B cell (primary cell): ENCODE measurements around the gene BMP2K. TPM values are rescaled to one million over a fixed set of nuclear protein-coding genes. Genes with fewer than 3 reads are reported as not detected.

Experiments used
- ATAC-seq: fragments of 200-7000 bp; cut with Tn5 transposase; one replicate; pipeline ENCODE4 v1.10.0; 2021; ENCODE audit warnings: low read depth, mild to moderate bottlenecking, moderate number of reproducible peaks, moderate library complexity
- CTCF ChIA-PET: fragments of 350-600 bp; sonication (Branson Sonifier 250); formaldehyde crosslinking; loops from one replicate; lab custom pipeline; 2021; ENCODE audit warnings: antibody characterized with exemption, inconsistent platforms; lab: Charles Lee
- POLR2A ChIA-PET: fragments of 350-600 bp; sonication (Branson Sonifier 250); formaldehyde crosslinking; loops from one replicate; lab custom pipeline; 2021; ENCODE audit warnings: antibody characterized with exemption; lab: Charles Lee
- DNase-seq: peaks from one replicate; pipeline ENCODE4 v3.0.0; 2013
- H2AFZ ChIP-seq: 2 replicates; pipeline ENCODE4 v1.6.1; 2012; ENCODE audit warnings: mild to moderate bottlenecking, low read depth, low read length; ENCODE audit not compliant: insufficient read depth, poor library complexity, severe bottlenecking
- H3K27ac ChIP-seq, 2 donors: 1 replicate in 1 of 2; 2 replicates in 1 of 2; pipeline ENCODE4 v1.5.1; 2012 to 2013; ENCODE audit warnings: low read length in 2 of 2, mild to moderate bottlenecking in 2 of 2, moderate library complexity in 1 of 2
- H3K27me3 ChIP-seq, 4 experiments: fragments of 200-600 bp in 1 of 4; sonication (generic) in 1 of 4; replicated peaks in 1 of 4; 1 replicate in 2 of 4; 2 replicates in 2 of 4; pipeline versions ENCODE4 v1.6.1 to v1.7.0; 2013 to 2016; ENCODE audit warnings: low read length in 3 of 4, mild to moderate bottlenecking in 2 of 4, mixed read lengths in 1 of 4, moderate library complexity in 1 of 4; ENCODE audit not compliant: insufficient read depth in 4 of 4, control insufficient read depth in 3 of 4; ENCODE audit errors: control extremely low read depth in 1 of 4
- H3K36me3 ChIP-seq, 2 experiments: replicated peaks in 1 of 2; 1 replicate in 1 of 2; 2 replicates in 1 of 2; pipeline versions ENCODE4 v1.6.1 to v1.7.1; 2013; ENCODE audit warnings: low read length in 1 of 2; ENCODE audit not compliant: insufficient read depth in 2 of 2, control insufficient read depth in 1 of 2; ENCODE audit errors: control extremely low read depth in 1 of 2, extremely low read depth in 1 of 2
- H3K4me1 ChIP-seq, 2 donors: fragments of 200-600 bp in 1 of 2; sonication (generic) in 1 of 2; 1 replicate in 1 of 2; 2 replicates in 1 of 2; pipeline versions ENCODE4 v1.5.1 to v1.6.1; 2013 to 2017; ENCODE audit warnings: low read length in 2 of 2; ENCODE audit not compliant: control insufficient read depth in 2 of 2, insufficient read depth in 2 of 2
- H3K4me2 ChIP-seq: replicated peaks from 2 replicates; pipeline ENCODE3; 2012; ENCODE audit warnings: mild to moderate bottlenecking, low read depth, low read length; ENCODE audit not compliant: poor library complexity, severe bottlenecking
- H3K4me3 ChIP-seq, 5 experiments: fragments of 200-600 bp in 1 of 5; sonication (generic) in 1 of 5; 1 replicate in 3 of 5; 2 replicates in 2 of 5; pipeline versions ENCODE4 v1.5.1 to v1.7.0; 2011 to 2016; ENCODE audit warnings: low read length in 4 of 5, mild to moderate bottlenecking in 4 of 5, low read depth in 2 of 5, control low read depth in 1 of 5, moderate library complexity in 1 of 5; ENCODE audit not compliant: insufficient read depth in 1 of 5; ENCODE audit errors: control extremely low read depth in 1 of 5, extremely low read depth in 1 of 5
- H3K79me2 ChIP-seq: fragments of 200-600 bp; sonication (generic); one replicate; pipeline ENCODE4 v1.6.0; 2016; ENCODE audit warnings: low read length; ENCODE audit not compliant: control insufficient read depth, insufficient read depth
- H3K9ac ChIP-seq: fragments of 200-600 bp; sonication (generic); 2 replicates; pipeline ENCODE4 v1.6.1; 2017; ENCODE audit warnings: mild to moderate bottlenecking, low read length, moderate library complexity
- H3K9me3 ChIP-seq, 3 donors: one replicate each; pipeline versions ENCODE4 v1.6.1 to v1.7.1; 2013; ENCODE audit warnings: low read length in 2 of 3; ENCODE audit not compliant: control insufficient read depth in 2 of 3, insufficient read depth in 1 of 3; ENCODE audit errors: control extremely low read depth in 1 of 3
- H4K20me1 ChIP-seq: 2 replicates; pipeline ENCODE4 v1.6.0; 2012; ENCODE audit warnings: mild to moderate bottlenecking, low read length; ENCODE audit not compliant: insufficient read depth, control insufficient read depth, poor library complexity, severe bottlenecking
- H3K27ac Mint-ChIP-seq: one replicate; pipeline ENCODE4 v1.8.0; 2021; ENCODE audit warnings: mixed read lengths
- H3K27me3 Mint-ChIP-seq: one replicate; pipeline ENCODE4 v1.8.0; 2021; ENCODE audit warnings: mixed read lengths
- H3K4me1 Mint-ChIP-seq: one replicate; pipeline ENCODE4 v1.8.0; 2021; ENCODE audit warnings: mixed read lengths
- H3K4me3 Mint-ChIP-seq: one replicate; pipeline ENCODE4 v1.8.0; 2021; ENCODE audit warnings: mixed read lengths
- H3K9me3 Mint-ChIP-seq: one replicate; pipeline ENCODE4 v1.8.0; 2022; ENCODE audit warnings: mixed read lengths; ENCODE audit not compliant: insufficient read depth
- EZH2 ChIP-seq: IDR thresholded peaks from 2 replicates; pipeline ENCODE4 v1.6.1; 2012; ENCODE audit warnings: borderline replicate concordance, low read depth, mild to moderate bottlenecking, moderate library complexity, low read length; ENCODE audit not compliant: insufficient read depth, poor library complexity, severe bottlenecking
- WGBS: methylation state at CpG from one replicate; pipeline ENCODE4 v1.1.5; 2013; ENCODE audit warnings: missing lambda C conversion rate; ENCODE audit not compliant: insufficient coverage; 5-methylcytosine and 5-hydroxymethylcytosine counted together
- intact Hi-C: fragments of 100-400 bp; cut with micrococcal nuclease; formaldehyde crosslinking; loops from one replicate; pipeline ENCODE4 v1.10.0; 2022
- polyA plus RNA-seq: library from polyadenylated mRNA; depleted of rRNA; stranded (reverse); fragments of >200 nt; gene quantifications from 2 replicates; pipeline ENCODE4 v1.2.3, GENCODE V29; 2012
- total RNA-seq, 2 donors: library from RNA; stranded (reverse); fragments of 120-200 nt in 1 of 2; gene quantifications; 1 replicate in 1 of 2; 2 replicates in 1 of 2; pipeline versions ENCODE4 v1.2.3 to v1.2.4, GENCODE V29; 2013 to 2022
- TF ChIP-seq, protein P1 (sequence below): fragments of 200-600 bp; IDR thresholded peaks from one replicate; pipeline ENCODE4 v1.8.0; 2022; ENCODE audit warnings: antibody characterized with exemption, mild to moderate bottlenecking

BMP2K gene
- total and polyA plus RNA-seq, 2 donors (not counting 1 experiment from before 2014, with no cell fraction given), result 59.1 to 117 TPM

DNA sequence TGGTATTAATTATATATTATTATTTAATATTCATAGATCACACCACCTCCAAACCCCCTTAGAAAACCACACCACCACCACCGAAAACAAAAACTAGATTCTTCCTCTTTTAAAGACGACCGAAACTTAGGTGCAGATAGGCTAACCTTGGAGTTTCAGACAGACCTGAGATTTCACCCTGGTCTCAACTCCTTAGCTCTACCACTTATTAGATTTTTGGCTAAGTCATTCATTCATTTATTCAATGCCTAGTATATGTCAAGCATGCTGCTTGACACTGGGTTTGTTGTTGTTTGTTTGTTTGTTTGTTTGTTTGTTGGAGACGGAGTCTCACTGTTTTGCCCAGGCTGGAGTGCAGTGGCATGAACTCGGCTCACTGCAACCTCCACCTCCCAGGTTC, 9.5 kb upstream of the BMP2K start:
- H3K9me3 ChIP-seq, result no peaks in the 10 kb centered on the region
- peak overlapping the region in 1 of 5 experiments; percentile 49 for H3K4me3 ChIP-seq
- H4K20me1 ChIP-seq, result no peaks in the 10 kb centered on the region
- 7% methylated on average over 3 of the region's 5 CpGs for WGBS
- H3K4me1 Mint-ChIP-seq, result peaks cover 29% of the 10 kb centered on the region
- no peaks in the 10 kb centered on the region for H3K36me3 ChIP-seq
- H2AFZ ChIP-seq, result no peak overlapping the region
- no peak for TF ChIP-seq EZH2
- TF ChIP-seq, protein P1, sequence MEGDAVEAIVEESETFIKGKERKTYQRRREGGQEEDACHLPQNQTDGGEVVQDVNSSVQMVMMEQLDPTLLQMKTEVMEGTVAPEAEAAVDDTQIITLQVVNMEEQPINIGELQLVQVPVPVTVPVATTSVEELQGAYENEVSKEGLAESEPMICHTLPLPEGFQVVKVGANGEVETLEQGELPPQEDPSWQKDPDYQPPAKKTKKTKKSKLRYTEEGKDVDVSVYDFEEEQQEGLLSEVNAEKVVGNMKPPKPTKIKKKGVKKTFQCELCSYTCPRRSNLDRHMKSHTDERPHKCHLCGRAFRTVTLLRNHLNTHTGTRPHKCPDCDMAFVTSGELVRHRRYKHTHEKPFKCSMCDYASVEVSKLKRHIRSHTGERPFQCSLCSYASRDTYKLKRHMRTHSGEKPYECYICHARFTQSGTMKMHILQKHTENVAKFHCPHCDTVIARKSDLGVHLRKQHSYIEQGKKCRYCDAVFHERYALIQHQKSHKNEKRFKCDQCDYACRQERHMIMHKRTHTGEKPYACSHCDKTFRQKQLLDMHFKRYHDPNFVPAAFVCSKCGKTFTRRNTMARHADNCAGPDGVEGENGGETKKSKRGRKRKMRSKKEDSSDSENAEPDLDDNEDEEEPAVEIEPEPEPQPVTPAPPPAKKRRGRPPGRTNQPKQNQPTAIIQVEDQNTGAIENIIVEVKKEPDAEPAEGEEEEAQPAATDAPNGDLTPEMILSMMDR, result no peak
- H3K4me2 ChIP-seq, result peak overlapping the region; percentile 64
- H3K9me3 Mint-ChIP-seq, result no peaks in the 10 kb centered on the region
- peak overlapping the region; percentile 26 to 70 for H3K27ac ChIP-seq
- peak overlapping the region; percentile 80 for H3K27ac Mint-ChIP-seq
- H3K4me1 ChIP-seq, result peaks cover 22 to 26% of the 10 kb centered on the region in 2 donors
- POLR2A ChIA-PET, result interaction anchor here (0.6 to 1.6 kb wide), 5 partner anchors 8 to 155 kb away, joined by 3 to 6 read pairs (median 4); no protein-coding TSS in a partner anchor
- intact Hi-C loops, result loop anchor here (1.0 kb wide), 2 partner anchors 9 to 16 kb away; no protein-coding TSS in a partner anchor
- H3K27me3 Mint-ChIP-seq, result no peaks in the 10 kb centered on the region
- peak; percentile 91 for ATAC-seq
- no peaks in the 10 kb centered on the region for H3K27me3 ChIP-seq
- no peaks in the 10 kb centered on the region for H3K79me2 ChIP-seq
- H3K4me3 Mint-ChIP-seq, result peak overlapping the region; percentile 77
- DNase-seq, result peak; percentile 69
- CTCF ChIA-PET, result interaction anchor here (0.5 to 2.4 kb wide), 9 partner anchors 8 to 154 kb away, joined by 3 to 12 read pairs (median 5); no protein-coding TSS in a partner anchor
- H3K9ac ChIP-seq, result peak overlapping the region; percentile 16

DNA sequence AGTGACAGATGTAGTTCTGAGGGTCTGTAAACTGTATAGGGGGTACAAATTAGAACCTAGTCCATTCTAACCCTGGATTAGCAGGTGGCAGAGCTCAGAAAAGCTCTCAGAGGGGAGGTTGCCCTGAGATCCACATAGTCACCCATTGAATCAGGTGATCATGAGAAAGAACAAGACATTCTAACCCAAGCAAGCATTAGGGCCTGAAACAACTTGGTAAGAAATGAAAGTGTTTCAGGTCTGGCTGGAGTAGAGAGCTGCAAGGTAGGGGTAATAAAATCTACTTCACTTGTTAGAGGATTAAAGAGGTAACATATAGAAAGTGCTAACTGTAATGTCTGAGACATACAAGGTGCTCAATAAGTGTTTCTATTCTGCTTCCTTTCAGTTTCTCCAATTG, 8.8 kb upstream of the BMP2K start:
- ChIA-PET CTCF (interaction anchor here (1.6 to 2.4 kb wide), 6 partner anchors 10 to 155 kb away, joined by 4 to 12 read pairs (median 6); no protein-coding TSS in a partner anchor), POLR2A (interaction anchor here (1.6 kb wide), 1 partner anchor 10 kb away, joined by 4 read pairs; no protein-coding TSS in a partner anchor)
- Histone ChIP-seq H3K9ac (no peak overlapping the region), H3K79me2 (no peaks in the 10 kb centered on the region), H3K4me2 (peak overlapping the region; percentile 31), H2AFZ (peak overlapping the region; percentile 15), H3K4me3 (no peak overlapping the region), H3K9me3 (no peaks in the 10 kb centered on the region), H3K27me3 (no peaks in the 10 kb centered on the region), H4K20me1 (no peaks in the 10 kb centered on the region), H3K36me3 (no peaks in the 10 kb centered on the region), H3K4me1 (peaks cover 22 to 26% of the 10 kb centered on the region in 2 donors), H3K27ac (peak overlapping the region in 1 of 2 donors; percentile 50)
- DNase-seq (no peak), ATAC-seq (no peak)
- TF ChIP-seq, protein P1, result no peak
- TF ChIP-seq EZH2, result no peak
- Mint-ChIP-seq H3K27ac (peak overlapping the region; percentile 63), H3K9me3 (no peaks in the 10 kb centered on the region), H3K4me3 (no peak overlapping the region), H3K4me1 (peaks cover 29% of the 10 kb centered on the region), H3K27me3 (no peaks in the 10 kb centered on the region)
- intact Hi-C loops, result loop anchor here (1.0 kb wide), 1 partner anchor 8 kb away; no protein-coding TSS in a partner anchor
